B cell (primary cell): ENCODE results near the gene CUEDC2. TPM values are rescaled to one million over a fixed set of nuclear protein-coding genes. Genes with fewer than 3 reads are reported as not detected.
A peak's percentile ranks its signal among the peaks of the same experiment; 100 is the strongest.

Experiments used
- ATAC-seq: fragments of 200-7000 bp; cut with Tn5 transposase; one replicate; pipeline ENCODE4 v1.10.0; 2021; ENCODE audit warnings: low read depth, mild to moderate bottlenecking, moderate number of reproducible peaks, moderate library complexity
- CTCF ChIA-PET: fragments of 350-600 bp; sonication (Branson Sonifier 250); formaldehyde crosslinking; loops from one replicate; lab custom pipeline; 2021; ENCODE audit warnings: antibody characterized with exemption, inconsistent platforms; lab: Charles Lee
- POLR2A ChIA-PET: fragments of 350-600 bp; sonication (Branson Sonifier 250); formaldehyde crosslinking; loops from one replicate; lab custom pipeline; 2021; ENCODE audit warnings: antibody characterized with exemption; lab: Charles Lee
- DNase-seq: peaks from one replicate; pipeline ENCODE4 v3.0.0; 2013
- H2AFZ ChIP-seq: 2 replicates; pipeline ENCODE4 v1.6.1; 2012; ENCODE audit warnings: mild to moderate bottlenecking, low read depth, low read length; ENCODE audit not compliant: insufficient read depth, poor library complexity, severe bottlenecking
- H3K27ac ChIP-seq, 2 donors: 1 replicate in 1 of 2; 2 replicates in 1 of 2; pipeline ENCODE4 v1.5.1; 2012 to 2013; ENCODE audit warnings: low read length in 2 of 2, mild to moderate bottlenecking in 2 of 2, moderate library complexity in 1 of 2
- H3K27me3 ChIP-seq, 4 experiments: fragments of 200-600 bp in 1 of 4; sonication (generic) in 1 of 4; replicated peaks in 1 of 4; 1 replicate in 2 of 4; 2 replicates in 2 of 4; pipeline versions ENCODE4 v1.6.1 to v1.7.0; 2013 to 2016; ENCODE audit warnings: low read length in 3 of 4, mild to moderate bottlenecking in 2 of 4, mixed read lengths in 1 of 4, moderate library complexity in 1 of 4; ENCODE audit not compliant: insufficient read depth in 4 of 4, control insufficient read depth in 3 of 4; ENCODE audit errors: control extremely low read depth in 1 of 4
- H3K36me3 ChIP-seq, 2 experiments: replicated peaks in 1 of 2; 1 replicate in 1 of 2; 2 replicates in 1 of 2; pipeline versions ENCODE4 v1.6.1 to v1.7.1; 2013; ENCODE audit warnings: low read length in 1 of 2; ENCODE audit not compliant: insufficient read depth in 2 of 2, control insufficient read depth in 1 of 2; ENCODE audit errors: control extremely low read depth in 1 of 2, extremely low read depth in 1 of 2
- H3K4me1 ChIP-seq, 2 donors: fragments of 200-600 bp in 1 of 2; sonication (generic) in 1 of 2; 1 replicate in 1 of 2; 2 replicates in 1 of 2; pipeline versions ENCODE4 v1.5.1 to v1.6.1; 2013 to 2017; ENCODE audit warnings: low read length in 2 of 2; ENCODE audit not compliant: control insufficient read depth in 2 of 2, insufficient read depth in 2 of 2
- H3K4me2 ChIP-seq: replicated peaks from 2 replicates; pipeline ENCODE3; 2012; ENCODE audit warnings: mild to moderate bottlenecking, low read depth, low read length; ENCODE audit not compliant: poor library complexity, severe bottlenecking
- H3K4me3 ChIP-seq, 5 experiments: fragments of 200-600 bp in 1 of 5; sonication (generic) in 1 of 5; 1 replicate in 3 of 5; 2 replicates in 2 of 5; pipeline versions ENCODE4 v1.5.1 to v1.7.0; 2011 to 2016; ENCODE audit warnings: low read length in 4 of 5, mild to moderate bottlenecking in 4 of 5, low read depth in 2 of 5, control low read depth in 1 of 5, moderate library complexity in 1 of 5; ENCODE audit not compliant: insufficient read depth in 1 of 5; ENCODE audit errors: control extremely low read depth in 1 of 5, extremely low read depth in 1 of 5
- H3K79me2 ChIP-seq: fragments of 200-600 bp; sonication (generic); one replicate; pipeline ENCODE4 v1.6.0; 2016; ENCODE audit warnings: low read length; ENCODE audit not compliant: control insufficient read depth, insufficient read depth
- H3K9ac ChIP-seq: fragments of 200-600 bp; sonication (generic); 2 replicates; pipeline ENCODE4 v1.6.1; 2017; ENCODE audit warnings: mild to moderate bottlenecking, low read length, moderate library complexity
- H3K9me3 ChIP-seq, 3 donors: one replicate each; pipeline versions ENCODE4 v1.6.1 to v1.7.1; 2013; ENCODE audit warnings: low read length in 2 of 3; ENCODE audit not compliant: control insufficient read depth in 2 of 3, insufficient read depth in 1 of 3; ENCODE audit errors: control extremely low read depth in 1 of 3
- H4K20me1 ChIP-seq: 2 replicates; pipeline ENCODE4 v1.6.0; 2012; ENCODE audit warnings: mild to moderate bottlenecking, low read length; ENCODE audit not compliant: insufficient read depth, control insufficient read depth, poor library complexity, severe bottlenecking
- H3K27ac Mint-ChIP-seq: one replicate; pipeline ENCODE4 v1.8.0; 2021; ENCODE audit warnings: mixed read lengths
- H3K27me3 Mint-ChIP-seq: one replicate; pipeline ENCODE4 v1.8.0; 2021; ENCODE audit warnings: mixed read lengths
- H3K4me1 Mint-ChIP-seq: one replicate; pipeline ENCODE4 v1.8.0; 2021; ENCODE audit warnings: mixed read lengths
- H3K4me3 Mint-ChIP-seq: one replicate; pipeline ENCODE4 v1.8.0; 2021; ENCODE audit warnings: mixed read lengths
- H3K9me3 Mint-ChIP-seq: one replicate; pipeline ENCODE4 v1.8.0; 2022; ENCODE audit warnings: mixed read lengths; ENCODE audit not compliant: insufficient read depth
- CTCF ChIP-seq: fragments of 200-600 bp; IDR thresholded peaks from one replicate; pipeline ENCODE4 v1.8.0; 2022; ENCODE audit warnings: antibody characterized with exemption, mild to moderate bottlenecking
- EZH2 ChIP-seq: IDR thresholded peaks from 2 replicates; pipeline ENCODE4 v1.6.1; 2012; ENCODE audit warnings: borderline replicate concordance, low read depth, mild to moderate bottlenecking, moderate library complexity, low read length; ENCODE audit not compliant: insufficient read depth, poor library complexity, severe bottlenecking
- WGBS: methylation state at CpG from one replicate; pipeline ENCODE4 v1.1.5; 2013; ENCODE audit warnings: missing lambda C conversion rate; ENCODE audit not compliant: insufficient coverage; 5-methylcytosine and 5-hydroxymethylcytosine counted together
- intact Hi-C: fragments of 100-400 bp; cut with micrococcal nuclease; formaldehyde crosslinking; loops from one replicate; pipeline ENCODE4 v1.10.0; 2022
- polyA plus RNA-seq: library from polyadenylated mRNA; depleted of rRNA; stranded (reverse); fragments of >200 nt; gene quantifications from 2 replicates; pipeline ENCODE4 v1.2.3, GENCODE V29; 2012
- total RNA-seq, 2 donors: library from RNA; stranded (reverse); fragments of 120-200 nt in 1 of 2; gene quantifications; 1 replicate in 1 of 2; 2 replicates in 1 of 2; pipeline versions ENCODE4 v1.2.3 to v1.2.4, GENCODE V29; 2013 to 2022

CUEDC2 gene
- total and polyA plus RNA-seq, 2 donors (not counting 1 experiment from before 2014, with no cell fraction given), result 35.6 to 49.4 TPM

DNA sequence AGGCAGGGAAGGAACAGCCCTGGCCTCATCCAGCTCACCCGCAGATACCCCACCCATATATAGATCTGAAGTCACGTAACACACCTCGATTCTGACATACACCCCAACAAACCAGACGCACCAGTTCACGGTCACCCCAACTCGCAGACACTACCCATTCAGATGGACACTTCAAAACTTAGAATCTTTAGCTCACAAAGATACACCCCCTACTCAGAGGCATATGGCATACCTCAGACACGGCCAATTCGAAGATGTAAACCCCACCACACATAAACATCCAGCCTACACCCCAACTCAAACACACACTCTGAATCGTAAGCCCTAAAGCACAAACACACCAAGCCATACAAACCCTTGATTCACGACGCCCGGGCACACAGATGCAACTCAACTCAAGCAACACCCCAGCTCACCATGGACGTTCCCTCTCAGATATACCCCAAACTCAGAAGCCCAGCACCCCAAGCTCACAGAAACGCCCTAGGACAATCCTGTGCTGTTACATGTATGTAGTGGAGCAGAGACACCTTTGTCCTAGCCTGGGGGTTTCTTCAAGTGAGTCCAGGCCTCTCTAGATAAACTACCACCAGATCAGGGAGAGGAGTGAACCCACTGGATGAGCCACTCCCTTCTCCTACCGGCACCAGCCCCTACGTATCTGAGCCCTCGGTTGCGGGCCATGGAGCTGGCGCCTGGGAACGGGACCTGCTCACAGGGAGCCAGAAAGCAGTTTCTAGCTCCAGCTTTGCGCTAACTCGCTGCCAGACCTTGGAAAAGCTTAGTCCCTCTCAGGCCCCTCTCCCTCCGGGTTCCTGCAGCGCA lies 22.6 kb downstream of the CUEDC2 start:
- H3K4me2 ChIP-seq, result peak overlapping the region; percentile 84
- intact Hi-C loops, result loop anchor here (1.0 kb wide), 1 partner anchor 11 kb away; no protein-coding TSS in a partner anchor
- no peak overlapping the region for H3K27ac ChIP-seq
- TF ChIP-seq EZH2 (peak; percentile 67), CTCF (no peak)
- H3K9ac ChIP-seq, result peak overlapping the region; percentile 47
- H3K36me3 ChIP-seq, result no peaks in the 10 kb centered on the region
- Mint-ChIP-seq H3K4me1 (peaks cover 31% of the 10 kb centered on the region), H3K27ac (no peak overlapping the region), H3K9me3 (no peaks in the 10 kb centered on the region), H3K27me3 (peaks cover 52% of the 10 kb centered on the region), H3K4me3 (peak overlapping the region; percentile 83)
- POLR2A ChIA-PET, result interaction anchor here (1.2 to 3.3 kb wide), 3 partner anchors 8 to 15 kb away, joined by 3 to 14 read pairs (median 5); partner anchors contain the start of genes FBXL15 and NFKB2
- H3K27me3 ChIP-seq, result peaks cover 0 to 69% (median 38%) of the 10 kb centered on the region in 4 experiments
- 38% methylated on average over 19 of the region's 24 CpGs for WGBS
- no peaks in the 10 kb centered on the region for H3K79me2 ChIP-seq
- H2AFZ ChIP-seq, result peak overlapping the region; percentile 22
- ATAC-seq (no peak), DNase-seq (peak; percentile 41)
- H4K20me1 ChIP-seq, result peaks cover 2% of the 10 kb centered on the region
- CTCF ChIA-PET, result interaction anchor here (0.9 to 5.0 kb wide), 4 partner anchors 9 to 69 kb away, joined by 3 to 35 read pairs (median 12); partner anchors contain the start of gene FBXL15
- peaks cover 0 to 20% (median 0%) of the 10 kb centered on the region in 3 donors for H3K9me3 ChIP-seq
- H3K4me1 ChIP-seq, result peaks cover 26 to 33% of the 10 kb centered on the region in 2 donors
- peak overlapping the region in 3 of 5 experiments; percentile 18 to 22 (median 19) for H3K4me3 ChIP-seq
